GM13977 (cell line): ENCODE results near the gene ORC5.

Source experiments
- DNase-seq: peaks from one replicate; pipeline ENCODE4 v3.0.0; 2012; ENCODE audit warnings: low spot score
- CTCF ChIP-seq: IDR thresholded peaks from 2 replicates; pipeline ENCODE4 v1.5.1; 2012; ENCODE audit warnings: mild to moderate bottlenecking, control low read depth; ENCODE audit not compliant: insufficient read depth; ENCODE audit errors: extremely low read depth, missing control alignments
- in situ Hi-C: fragments of 300-500 bp; cut with MboI; formaldehyde crosslinking; loops from one replicate; pipeline ENCODE4 v1.12.0; 2022; ENCODE audit warnings: low sequenced_read_pairs, low pct_unique_long_range_greater_than_20kb, mixed read lengths, inconsistent platforms; ENCODE audit not compliant: unreplicated experiment

Gene ORC5

GRCh38 chr7:104098890-104099289 lies 108.9 kb downstream of the ORC5 start:
- in situ Hi-C loops, result no loop called here
- TF ChIP-seq CTCF, result no peak
- no peak for DNase-seq

- in situ Hi-C loops, result no loop called here
- DNase-seq, result no peak
- TF ChIP-seq CTCF, result no peak
Measured at GRCh38 chr7:104096683-104097082, 111.1 kb downstream of the ORC5 start.

- TF ChIP-seq CTCF, result no peak
- in situ Hi-C loops, result no loop called here
- no peak for DNase-seq
Measured at GRCh38 chr7:104093127-104093526, 114.7 kb downstream of the ORC5 start.

GRCh38 chr7:104091242-104091641 lies 116.6 kb downstream of the ORC5 start:
- no peak for DNase-seq
- in situ Hi-C loops, result no loop called here
- no peak for TF ChIP-seq CTCF

GRCh38 chr7:104089612-104090011 lies 118.2 kb downstream of the ORC5 start:
- in situ Hi-C loops, result no loop called here
- DNase-seq, result no peak
- TF ChIP-seq CTCF, result no peak

GRCh38 chr7:104089061-104089460 lies 118.8 kb downstream of the ORC5 start:
- no peak for TF ChIP-seq CTCF
- in situ Hi-C loops, result no loop called here
- no peak for DNase-seq
